HL-60 (cell line): ENCODE data around the gene CYP2U1.

Source experiments
- DNase-seq, 2 experiments: peaks; one replicate each; pipeline ENCODE4 v3.0.0-alpha.2; 2010 to 2020; ENCODE audit warnings: low read depth in 1 of 2, low spot score in 1 of 2
- H3K27ac ChIP-seq: fragments of 250-450 bp; sonication (Bioruptor Pico); replicated peaks from 2 replicates; pipeline ENCODE4 v1.5.1; 2020; ENCODE audit warnings: mild to moderate bottlenecking, moderate library complexity
- H3K27me3 ChIP-seq: fragments of 250-450 bp; sonication (Bioruptor Pico); 2 replicates; pipeline ENCODE4 v1.5.1; 2021; ENCODE audit warnings: mild to moderate bottlenecking, moderate library complexity; ENCODE audit not compliant: insufficient read depth, poor library complexity, severe bottlenecking
- H3K4me3 ChIP-seq: replicated peaks from 2 replicates; pipeline ENCODE4 v1.5.1; 2011; ENCODE audit warnings: mild to moderate bottlenecking, control low read depth, low read length; ENCODE audit not compliant: insufficient read depth
- GABPA ChIP-seq: IDR thresholded peaks from 2 replicates; pipeline ENCODE4 v1.6.1; 2012; ENCODE audit warnings: low read depth
- POLR2AphosphoS5 ChIP-seq: IDR thresholded peaks from 2 replicates; pipeline ENCODE4 v1.6.1; 2012; ENCODE audit warnings: low read depth
- SPI1 ChIP-seq: IDR thresholded peaks from 2 replicates; pipeline ENCODE4 v1.6.1; 2012; ENCODE audit warnings: low read depth, mild to moderate bottlenecking, borderline replicate concordance
- TF ChIP-seq, protein P1 (sequence below): IDR thresholded peaks from 2 replicates; pipeline ENCODE4 v1.6.1; 2012; ENCODE audit warnings: low read depth; ENCODE audit not compliant: insufficient replicate concordance
- TF ChIP-seq, protein P2 (sequence below): IDR thresholded peaks from one replicate; pipeline ENCODE4 v1.5.1; 2011; ENCODE audit warnings: low read length, control low read depth, inconsistent platforms; ENCODE audit not compliant: insufficient read depth

The CYP2U1 gene

GRCh38 chr4:107997794-107998193 lies 66.4 kb downstream of the CYP2U1 start:
- Histone ChIP-seq H3K27ac (no peak overlapping the region), H3K4me3 (no peak overlapping the region), H3K27me3 (no peaks in the 10 kb centered on the region)
- DNase-seq, result no peak
- TF ChIP-seq, protein P1, sequence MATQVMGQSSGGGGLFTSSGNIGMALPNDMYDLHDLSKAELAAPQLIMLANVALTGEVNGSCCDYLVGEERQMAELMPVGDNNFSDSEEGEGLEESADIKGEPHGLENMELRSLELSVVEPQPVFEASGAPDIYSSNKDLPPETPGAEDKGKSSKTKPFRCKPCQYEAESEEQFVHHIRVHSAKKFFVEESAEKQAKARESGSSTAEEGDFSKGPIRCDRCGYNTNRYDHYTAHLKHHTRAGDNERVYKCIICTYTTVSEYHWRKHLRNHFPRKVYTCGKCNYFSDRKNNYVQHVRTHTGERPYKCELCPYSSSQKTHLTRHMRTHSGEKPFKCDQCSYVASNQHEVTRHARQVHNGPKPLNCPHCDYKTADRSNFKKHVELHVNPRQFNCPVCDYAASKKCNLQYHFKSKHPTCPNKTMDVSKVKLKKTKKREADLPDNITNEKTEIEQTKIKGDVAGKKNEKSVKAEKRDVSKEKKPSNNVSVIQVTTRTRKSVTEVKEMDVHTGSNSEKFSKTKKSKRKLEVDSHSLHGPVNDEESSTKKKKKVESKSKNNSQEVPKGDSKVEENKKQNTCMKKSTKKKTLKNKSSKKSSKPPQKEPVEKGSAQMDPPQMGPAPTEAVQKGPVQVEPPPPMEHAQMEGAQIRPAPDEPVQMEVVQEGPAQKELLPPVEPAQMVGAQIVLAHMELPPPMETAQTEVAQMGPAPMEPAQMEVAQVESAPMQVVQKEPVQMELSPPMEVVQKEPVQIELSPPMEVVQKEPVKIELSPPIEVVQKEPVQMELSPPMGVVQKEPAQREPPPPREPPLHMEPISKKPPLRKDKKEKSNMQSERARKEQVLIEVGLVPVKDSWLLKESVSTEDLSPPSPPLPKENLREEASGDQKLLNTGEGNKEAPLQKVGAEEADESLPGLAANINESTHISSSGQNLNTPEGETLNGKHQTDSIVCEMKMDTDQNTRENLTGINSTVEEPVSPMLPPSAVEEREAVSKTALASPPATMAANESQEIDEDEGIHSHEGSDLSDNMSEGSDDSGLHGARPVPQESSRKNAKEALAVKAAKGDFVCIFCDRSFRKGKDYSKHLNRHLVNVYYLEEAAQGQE, result no peak
- TF ChIP-seq POLR2AphosphoS5, result no peak
- TF ChIP-seq SPI1, result no peak
- no peak for TF ChIP-seq GABPA
- TF ChIP-seq, protein P2, sequence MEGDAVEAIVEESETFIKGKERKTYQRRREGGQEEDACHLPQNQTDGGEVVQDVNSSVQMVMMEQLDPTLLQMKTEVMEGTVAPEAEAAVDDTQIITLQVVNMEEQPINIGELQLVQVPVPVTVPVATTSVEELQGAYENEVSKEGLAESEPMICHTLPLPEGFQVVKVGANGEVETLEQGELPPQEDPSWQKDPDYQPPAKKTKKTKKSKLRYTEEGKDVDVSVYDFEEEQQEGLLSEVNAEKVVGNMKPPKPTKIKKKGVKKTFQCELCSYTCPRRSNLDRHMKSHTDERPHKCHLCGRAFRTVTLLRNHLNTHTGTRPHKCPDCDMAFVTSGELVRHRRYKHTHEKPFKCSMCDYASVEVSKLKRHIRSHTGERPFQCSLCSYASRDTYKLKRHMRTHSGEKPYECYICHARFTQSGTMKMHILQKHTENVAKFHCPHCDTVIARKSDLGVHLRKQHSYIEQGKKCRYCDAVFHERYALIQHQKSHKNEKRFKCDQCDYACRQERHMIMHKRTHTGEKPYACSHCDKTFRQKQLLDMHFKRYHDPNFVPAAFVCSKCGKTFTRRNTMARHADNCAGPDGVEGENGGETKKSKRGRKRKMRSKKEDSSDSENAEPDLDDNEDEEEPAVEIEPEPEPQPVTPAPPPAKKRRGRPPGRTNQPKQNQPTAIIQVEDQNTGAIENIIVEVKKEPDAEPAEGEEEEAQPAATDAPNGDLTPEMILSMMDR, result no peak

DNA sequence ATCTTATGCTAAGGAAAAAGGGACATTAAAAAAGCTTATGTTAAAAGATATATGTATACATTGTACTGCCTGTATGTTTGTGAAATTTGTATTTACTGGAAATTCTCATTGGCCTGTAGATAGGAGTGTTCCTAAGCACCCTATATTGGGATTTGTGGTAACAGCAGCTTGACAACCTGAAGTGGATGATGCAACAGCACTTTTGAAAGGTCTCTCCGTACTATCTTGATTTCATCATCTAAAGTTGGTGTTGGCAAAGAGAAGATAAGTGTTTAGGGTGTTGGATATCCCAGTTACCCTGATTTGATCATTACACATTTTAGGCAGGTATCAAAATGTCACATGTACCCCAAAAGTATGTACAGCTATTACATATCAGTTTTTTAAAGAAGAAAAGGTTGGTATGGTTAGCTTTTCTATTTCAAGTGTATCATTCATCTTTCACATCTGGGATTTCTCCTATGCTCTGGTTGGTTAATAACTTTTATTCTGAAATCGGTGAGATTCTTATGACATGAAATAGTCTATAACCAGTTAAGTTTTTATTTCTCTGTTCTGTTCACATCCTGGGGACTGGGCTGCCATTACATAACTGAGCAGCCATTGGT lies 68.7 kb downstream of the CYP2U1 start:
- DNase-seq, result peak; percentile 39 to 60
- Histone ChIP-seq H3K4me3 (no peak overlapping the region), H3K27ac (no peak overlapping the region), H3K27me3 (no peaks in the 10 kb centered on the region)
- TF ChIP-seq, protein P1, result no peak
- no peak for TF ChIP-seq POLR2AphosphoS5
- TF ChIP-seq SPI1, result no peak
- no peak for TF ChIP-seq GABPA
- TF ChIP-seq, protein P2, result no peak

GRCh38 chr4:108001540-108002135 lies 70.3 kb downstream of the CYP2U1 start:
- DNase-seq, result no peak

More at GRCh38 chr4:108001540-108002135, 70.3 kb downstream of the CYP2U1 start:
- Histone ChIP-seq H3K27ac (no peak overlapping the region), H3K27me3 (no peaks in the 10 kb centered on the region), H3K4me3 (no peak overlapping the region)
- no peak for TF ChIP-seq POLR2AphosphoS5
- TF ChIP-seq, protein P1, result no peak
- no peak for TF ChIP-seq SPI1
- TF ChIP-seq, protein P2, result no peak
- TF ChIP-seq GABPA, result no peak
